ENCODE data around the gene PEPD.
A peak's percentile ranks its signal among the peaks of the same experiment; 100 is the strongest.

Gene PEPD

GRCh38 chr19:33357556-33357955 is 164.0 kb downstream of the PEPD start:
- H3K27me3 ChIP-seq, result no peaks in the 10 kb centered on the region
- H3K9me3 ChIP-seq, result no peaks in the 10 kb centered on the region
- no peak overlapping the region for H3K4me3 ChIP-seq
- H3K27ac ChIP-seq, result peak overlapping the region; percentile 55 to 59
- H3K36me3 ChIP-seq, result no peaks in the 10 kb centered on the region
- intact Hi-C loops (cut with DNase I; ENCODE audit: low total_unique reads), result no loop called here
- H3K4me1 ChIP-seq, result peaks cover 0 to 19% (median 2%) of the 10 kb centered on the region in 4 donors
- no peak for TF ChIP-seq CTCF (IDR thresholded peaks at IDR 0.05)
- DNase-seq, result no peak

GRCh38 chr19:33355535-33355934 is 166.1 kb downstream of the PEPD start:
- H3K27ac ChIP-seq, result no peak overlapping the region
- intact Hi-C loops (cut with DNase I; ENCODE audit: low total_unique reads), result no loop called here

GRCh38 chr19:33350538-33351309 is 170.9 kb downstream of the PEPD start:
- Histone ChIP-seq H3K9me3 (no peaks in the 10 kb centered on the region), H3K36me3 (no peaks in the 10 kb centered on the region), H3K4me3 (no peak overlapping the region), H3K27ac (no peak overlapping the region), H3K27me3 (peaks cover 0 to 23% of the 10 kb centered on the region in 2 donors), H3K4me1 (peaks cover 0 to 4% (median 2%) of the 10 kb centered on the region in 4 donors)
- peak; percentile 67 to 70 for DNase-seq
- TF ChIP-seq CTCF (IDR thresholded peaks at IDR 0.05), result no peak
- intact Hi-C loops (cut with DNase I; ENCODE audit: low total_unique reads), result no loop called here

More at GRCh38 chr19:33355535-33355934, 166.1 kb downstream of the PEPD start:
- no peak for TF ChIP-seq CTCF (IDR thresholded peaks at IDR 0.05)
- Histone ChIP-seq H3K4me3 (no peak overlapping the region), H3K4me1 (peaks cover 0 to 19% (median 3%) of the 10 kb centered on the region in 4 donors), H3K9me3 (no peaks in the 10 kb centered on the region), H3K36me3 (no peaks in the 10 kb centered on the region), H3K27me3 (peaks cover 0 to 8% of the 10 kb centered on the region in 2 donors)
- no peak for DNase-seq

GRCh38 chr19:33349319-33350289 is 172.0 kb downstream of the PEPD start:
- Histone ChIP-seq H3K4me1 (peaks cover 0 to 5% (median 2%) of the 10 kb centered on the region in 4 donors), H3K36me3 (no peaks in the 10 kb centered on the region), H3K9me3 (no peaks in the 10 kb centered on the region), H3K27me3 (peaks cover 0 to 29% of the 10 kb centered on the region in 2 donors), H3K4me3 (no peak overlapping the region), H3K27ac (no peak overlapping the region)
- TF ChIP-seq CTCF (IDR thresholded peaks at IDR 0.05), result no peak
- intact Hi-C loops (cut with DNase I; ENCODE audit: low total_unique reads), result no loop called here
- DNase-seq, result no peak

- H3K4me3 ChIP-seq, result no peak overlapping the region
- H3K27me3 ChIP-seq, result peaks cover 0 to 29% of the 10 kb centered on the region in 2 donors
- no peak overlapping the region for H3K27ac ChIP-seq
- no peaks in the 10 kb centered on the region for H3K9me3 ChIP-seq
- intact Hi-C loops (cut with DNase I; ENCODE audit: low total_unique reads), result no loop called here
- peaks cover 0 to 15% (median 2%) of the 10 kb centered on the region in 4 donors for H3K4me1 ChIP-seq
- no peak for TF ChIP-seq CTCF (IDR thresholded peaks at IDR 0.05)
- peak in 1 of 2 donors; percentile 25 for DNase-seq
- no peaks in the 10 kb centered on the region for H3K36me3 ChIP-seq
Observed at GRCh38 chr19:33348301-33349010, 173.1 kb downstream of the PEPD start.
